K562 (cell line): ENCODE results near the gene P2RX2. TPM values are rescaled to one million over a fixed set of nuclear protein-coding genes. Genes with fewer than 3 reads are reported as not detected.

Source experiments
- ATAC-seq: fragments of 200-7000 bp; cut with Tn5 transposase; 3 replicates; pipeline ENCODE4 v1.9.1; 2020; ENCODE audit warnings: moderate library complexity
- BruUV-seq: library from RNA; stranded (reverse); fragments of 400-500 nt; replicated peaks from 2 replicates; lab custom pipeline; 2021; lab: Mats Ljungman, UMichigan
- CTCF ChIA-PET: fragments of 300-600 bp; formaldehyde crosslinking; extraction: SDS; loops from one replicate; lab custom pipeline; 2021; ENCODE audit warnings: low intra/inter-chr PET ratio; lab: Yijun Ruan, JAX
- POLR2A ChIA-PET: fragments of 300-600, 350-650 bp; sonication (Branson Sonifier 250); formaldehyde crosslinking; extraction: SDS; loops from one replicate; lab custom pipeline; 2021; ENCODE audit warnings: antibody characterized with exemption, inconsistent platforms; lab: Yijun Ruan, JAX
- DNase-seq, 4 experiments: peaks; one replicate each; pipeline versions ENCODE4 v3.0.0 to v3.0.0-alpha.2; 2011 to 2018; ENCODE audit warnings: low spot score in 3 of 4, mixed read lengths in 3 of 4; ENCODE audit errors: extremely low read depth in 1 of 4
- FAIRE-seq: peaks from 2 replicates; lab custom pipeline; 2011; peaks lifted over from hg19 to GRCh38; lab: Jason Lieb, UNC
- H2AFZ ChIP-seq: 2 replicates; pipeline ENCODE4 v1.6.0; 2011; ENCODE audit warnings: low read depth, low read length, control low read depth, inconsistent platforms
- H3K27ac ChIP-seq: fragments of 200-600 bp; 3 replicates; pipeline ENCODE4 v1.8.0; 2011; ENCODE audit warnings: low read depth, mild to moderate bottlenecking, control low read depth, inconsistent platforms, low read length, moderate library complexity, mixed read lengths; ENCODE audit errors: extremely low read depth
- H3K27me3 ChIP-seq, 2 experiments: fragments of 300-600 bp in 1 of 2; 2 replicates in 1 of 2; 3 replicates in 1 of 2; pipeline versions ENCODE4 v1.6.0 to v1.8.0; 2011; ENCODE audit warnings: inconsistent platforms in 2 of 2, low read length in 2 of 2, mild to moderate bottlenecking in 1 of 2, mixed read lengths in 1 of 2, moderate library complexity in 1 of 2; ENCODE audit not compliant: control insufficient read depth in 2 of 2, insufficient read depth in 2 of 2
- H3K36me3 ChIP-seq: fragments of 300-600 bp; 3 replicates; pipeline ENCODE4 v1.8.0; 2011; ENCODE audit warnings: mild to moderate bottlenecking, low read length, inconsistent platforms; ENCODE audit not compliant: control insufficient read depth, insufficient read depth
- H3K4me1 ChIP-seq, 2 experiments: fragments of 200-600 bp in 1 of 2; replicated peaks in 1 of 2; 2 replicates in 1 of 2; 3 replicates in 1 of 2; pipeline versions ENCODE4 v1.5.1 to v1.8.0; 2011; ENCODE audit warnings: inconsistent platforms in 2 of 2, low read length in 2 of 2, mild to moderate bottlenecking in 1 of 2, mixed read lengths in 1 of 2, moderate library complexity in 1 of 2; ENCODE audit not compliant: control insufficient read depth in 2 of 2, insufficient read depth in 2 of 2
- H3K4me2 ChIP-seq: 2 replicates; pipeline ENCODE4 v1.6.1; 2011; ENCODE audit warnings: low read length, control low read depth, inconsistent platforms, mixed read lengths; ENCODE audit not compliant: insufficient read depth
- H3K4me3 ChIP-seq: fragments of 200-600 bp; sonication (generic), shearing (Covaris generic); 2 replicates; pipeline ENCODE4 v1.5.1; 2016; ENCODE audit warnings: control low read depth, inconsistent platforms
- H3K79me2 ChIP-seq: fragments of 200-600 bp; 3 replicates; pipeline ENCODE4 v1.8.0; 2011; ENCODE audit warnings: low read length, inconsistent platforms; ENCODE audit not compliant: control insufficient read depth, insufficient read depth
- H3K9ac ChIP-seq, 2 experiments: 2 replicates each; pipeline versions ENCODE4 v1.6.0 to v1.6.1; 2011; ENCODE audit warnings: low read depth in 2 of 2, low read length in 2 of 2, control low read depth in 1 of 2, inconsistent platforms in 1 of 2, mild to moderate bottlenecking in 1 of 2, mixed read lengths in 1 of 2; ENCODE audit not compliant: insufficient read depth in 1 of 2
- H3K9me1 ChIP-seq: one replicate; pipeline ENCODE4 v1.6.0; 2011; ENCODE audit warnings: inconsistent platforms, mild to moderate bottlenecking, low read length, moderate library complexity; ENCODE audit not compliant: control insufficient read depth, insufficient read depth
- H3K9me3 ChIP-seq: replicated peaks from 2 replicates; pipeline ENCODE4 v1.5.1; 2011; ENCODE audit warnings: low read depth, low read length, inconsistent platforms; ENCODE audit not compliant: control insufficient read depth, insufficient read depth
- H4K20me1 ChIP-seq: replicated peaks from 2 replicates; pipeline ENCODE4 v1.6.1; 2011; ENCODE audit warnings: low read length, inconsistent platforms, mixed read lengths; ENCODE audit not compliant: control insufficient read depth, insufficient read depth
- EZH2 ChIP-seq: IDR thresholded peaks from 2 replicates; pipeline ENCODE4 v1.6.1; 2012; ENCODE audit warnings: low read depth, mild to moderate bottlenecking, inconsistent platforms, low read length, borderline replicate concordance
- HMG20A ChIP-seq: fragments of 450-650 bp; formaldehyde crosslinking; conservative IDR thresholded peaks from 2 replicates; pipeline ENCODE4 v1.4.0; 2020; ENCODE audit warnings: mild to moderate bottlenecking, mixed read lengths
- RBM25 ChIP-seq: fragments of 200-400 bp; formaldehyde crosslinking; IDR thresholded peaks from 2 replicates; pipeline ENCODE4 v1.6.1; 2018; ENCODE audit warnings: low read length, low read depth, moderate library complexity; ENCODE audit not compliant: severe bottlenecking
- SMARCA5 ChIP-seq: fragments of 450-650 bp; IDR thresholded peaks from 2 replicates; pipeline ENCODE4 v1.6.1; 2016
- ZNF609 ChIP-seq: sonication (generic); formaldehyde crosslinking; IDR thresholded peaks from 2 replicates; pipeline ENCODE4 v1.8.1; 2023; ENCODE audit warnings: missing genetic modification reagents, mild to moderate bottlenecking, borderline replicate concordance
- WGBS: fragments of 100-300 bp; shearing (Covaris generic); methylation state at CpG from one replicate; pipeline ENCODE4 v1.1.6; 2016; ENCODE audit warnings: low coverage, mixed read lengths; ENCODE audit not compliant: insufficient coverage; ENCODE audit errors: missing lambda C conversion rate; 5-methylcytosine and 5-hydroxymethylcytosine counted together
- in situ Hi-C: fragments of 300-500 bp; cut with MboI; formaldehyde crosslinking; loops from 4 replicates; pipeline ENCODE4 v1.15.0; 2018; ENCODE audit warnings: inconsistent platforms, mixed read lengths
- intact Hi-C: fragments of 100-400 bp; cut with micrococcal nuclease; formaldehyde crosslinking; loops from 2 replicates; pipeline ENCODE4 v1.14.2; 2022
- polyA plus RNA-seq, 8 experiments: library from polyadenylated mRNA; depleted of rRNA in 4 of 8; stranded (reverse) in 5 of 8; unstranded in 3 of 8; fragments of >200 nt; fragmentation: Nextera tagmentation in 2 of 8; fragmentation: Illumina TruSeq in 1 of 8; extraction: Ambion mirVana in 2 of 8; extraction: Trizol in 1 of 8; gene quantifications; 2 replicates each; pipeline versions ENCODE4 v1.2.1 to v1.2.3, GENCODE V29; 2011 to 2014; ENCODE audit warnings: inconsistent platforms in 1 of 8, missing spikeins in 1 of 8
- total RNA-seq, 7 experiments: library from RNA; depleted of rRNA in 6 of 7; stranded (reverse); fragments of >200 nt in 6 of 7; fragmentation: Illumina TruSeq in 2 of 7; extraction: Trizol in 2 of 7; gene quantifications; 2 replicates each; pipeline versions ENCODE4 v1.2.1 to v1.2.3, GENCODE V29; 2011 to 2021; ENCODE audit warnings: low replicate concordance in 1 of 7

Gene P2RX2
- total and polyA plus RNA-seq, 9 of the 15 experiments (the other 6 are each of a cell fraction or from before 2014, with no cell fraction given), result not detected

- no peak for TF ChIP-seq ZNF609 (CRISPR knock-in tag)
- no peak for TF ChIP-seq HMG20A
Measured at GRCh38 chr12:132588319-132588718, 30.3 kb upstream of the P2RX2 start (continued).

GRCh38 chr12:132588821-132589669, 29.5 kb upstream of the P2RX2 start:
- no TSS peak for BruUV-seq
- POLR2A ChIA-PET, result interaction anchor here (0.5 to 0.6 kb wide), 2 partner anchors 184 to 444 kb away, joined by 3 read pairs; no protein-coding TSS in a partner anchor
- no peak overlapping the region for H2AFZ ChIP-seq
- peaks cover 30 to 49% of the 10 kb centered on the region in 2 experiments for H3K27me3 ChIP-seq
- no peaks in the 10 kb centered on the region for H3K9me1 ChIP-seq
- FAIRE-seq (no peak), ATAC-seq (no peak), DNase-seq (no peak)
- no peaks in the 10 kb centered on the region; the same call in 1 of the 2 replicates for H3K9me3 ChIP-seq
- H3K4me2 ChIP-seq, result no peak overlapping the region
- 13% methylated on average over 19 of the region's 19 CpGs for WGBS
- H4K20me1 ChIP-seq, result 0 out of 2 replicates have a peak, but pooled peaks cover 9% of the 10 kb centered on the region
- no peak overlapping the region for H3K4me3 ChIP-seq
- no peak overlapping the region for H3K9ac ChIP-seq
- H3K4me1 ChIP-seq, result peaks cover 0 to 41% of the 10 kb centered on the region in 2 experiments; a peak in 2 of 5 replicates
- H3K79me2 ChIP-seq, result no peaks in the 10 kb centered on the region
- intact Hi-C loops, result no loop called here
- no peaks in the 10 kb centered on the region for H3K36me3 ChIP-seq
- CTCF ChIA-PET, result interaction anchor here (0.5 kb wide), 1 partner anchor 753 kb away, joined by 8 read pairs; no protein-coding TSS in a partner anchor
- TF ChIP-seq EZH2 (no peak), RBM25 (peak; percentile 83), SMARCA5 (0 out of 2 replicates have a peak, but pooled peaks have one; percentile 25)
- in situ Hi-C loops, result no loop called here
- no peak overlapping the region for H3K27ac ChIP-seq
